Right cardiac atrium (tissue), 5 donors: Measurements from ENCODE around the gene FOCAD. TPM values are rescaled to one million over a fixed set of nuclear protein-coding genes. Genes with fewer than 3 reads are reported as not detected.

Source experiments
- ATAC-seq, 2 donors: fragments of 200-7000 bp; cut with Tn5 transposase; one replicate each; pipeline versions ENCODE4 v1.8.0 to v1.9.1; 2020; ENCODE audit warnings: moderate library complexity in 2 of 2, mild to moderate bottlenecking in 1 of 2
- DNase-seq, 3 donors: peaks; one replicate each; pipeline ENCODE4 v3.0.0-alpha.2; 2020
- H3K27ac ChIP-seq: one replicate; pipeline ENCODE4 v1.5.1; 2013; ENCODE audit warnings: mild to moderate bottlenecking, low read length, control low read depth, moderate library complexity
- H3K27me3 ChIP-seq: one replicate; pipeline ENCODE4 v1.6.1; 2013; ENCODE audit not compliant: control insufficient read depth, insufficient read depth
- H3K4me1 ChIP-seq: one replicate; pipeline ENCODE4 v1.6.1; 2013; ENCODE audit warnings: low read length; ENCODE audit not compliant: control insufficient read depth, insufficient read depth
- H3K4me3 ChIP-seq: one replicate; pipeline ENCODE4 v1.5.1; 2013; ENCODE audit warnings: low read length, control low read depth
- H3K9me3 ChIP-seq: one replicate; pipeline ENCODE4 v1.6.1; 2013; ENCODE audit warnings: low read length; ENCODE audit not compliant: control insufficient read depth
- WGBS: extraction: QIAGEN DNeasy Blood & Tissue Kit; methylation state at CpG from one replicate; pipeline ENCODE4 v1.1.7; 2013; 5-methylcytosine and 5-hydroxymethylcytosine counted together
- intact Hi-C, 4 donors: fragments of 100-400 bp; cut with DNase I; formaldehyde crosslinking; loops; one replicate each; pipeline versions ENCODE4 v1.11.0 to v1.14.0; 2022 to 2023
- polyA plus RNA-seq: library from polyadenylated mRNA; stranded (reverse); fragments of 200-250 nt; gene quantifications from one replicate; pipeline ENCODE4 v1.2.3, GENCODE V29; 2013
- total RNA-seq, 4 donors: library from RNA; stranded (reverse); fragmentation: NEBNext Ultra II Directional; extraction: Animal tissue kit (Norgen Biotek cat#: 25700); gene quantifications; one replicate each; pipeline ENCODE4 v1.2.1, GENCODE V29; 2021
- donor health status: healthy with polysubstance abuse.
- donor health status: DM: no; HTN: yes; CAD: no.
- donor health status: DM: no; HTN: no; CAD: no.
- donor health status: DM: no; HTN: yes; CAD: no; lungs with severe emphysema.
- donor health status: DM: yes; HTN: yes; CAD: no.

Gene FOCAD
- total and polyA plus RNA-seq, 5 donors, result 9.5 to 40.5 (median 37.7) TPM

GRCh38 chr9:21018177-21018576 lies 334.1 kb downstream of the FOCAD start:
- no peaks in the 10 kb centered on the region for H3K27me3 ChIP-seq
- no peak for ATAC-seq
- no peak overlapping the region for H3K27ac ChIP-seq
- no peaks in the 10 kb centered on the region for H3K4me1 ChIP-seq
- H3K4me3 ChIP-seq, result no peak overlapping the region
- intact Hi-C loops, result no loop called here
- DNase-seq, result no peak
- no peaks in the 10 kb centered on the region for H3K9me3 ChIP-seq
- 88% methylated on average over 2 of the region's 2 CpGs for WGBS

GRCh38 chr9:21023861-21024260 lies 339.8 kb downstream of the FOCAD start:
- WGBS, result 77% methylated on average over 2 of the region's 2 CpGs
- Histone ChIP-seq H3K4me1 (no peaks in the 10 kb centered on the region), H3K27me3 (no peaks in the 10 kb centered on the region), H3K27ac (no peak overlapping the region), H3K4me3 (no peak overlapping the region), H3K9me3 (no peaks in the 10 kb centered on the region)
- intact Hi-C loops, result loop anchor here in 1 of 4 donors (10.0 kb wide), 1 partner anchor 91 kb away; no protein-coding TSS in a partner anchor
- DNase-seq, result no peak
- ATAC-seq, result no peak

- Histone ChIP-seq H3K9me3 (no peaks in the 10 kb centered on the region), H3K4me3 (no peak overlapping the region), H3K27ac (no peak overlapping the region), H3K4me1 (no peaks in the 10 kb centered on the region), H3K27me3 (no peaks in the 10 kb centered on the region)
- ATAC-seq (no peak), DNase-seq (no peak)
- WGBS, result 80% methylated on average over 4 of the region's 4 CpGs
- intact Hi-C loops, result loop anchor here in 1 of 4 donors (10.0 kb wide), 1 partner anchor 88 kb away; no protein-coding TSS in a partner anchor
Measured at GRCh38 chr9:21027295-21027694, 343.2 kb downstream of the FOCAD start.

- WGBS, result 37% methylated on average over 3 of the region's 3 CpGs
- intact Hi-C loops, result loop anchor here in 1 of 4 donors (10.0 kb wide), 1 partner anchor 86 kb away; no protein-coding TSS in a partner anchor
- ATAC-seq, result no peak
- DNase-seq, result no peak
- H3K4me1 ChIP-seq, result no peaks in the 10 kb centered on the region
- H3K9me3 ChIP-seq, result no peaks in the 10 kb centered on the region
- no peak overlapping the region for H3K27ac ChIP-seq
- H3K4me3 ChIP-seq, result no peak overlapping the region
- no peaks in the 10 kb centered on the region for H3K27me3 ChIP-seq
Measured at GRCh38 chr9:21028466-21028865, 344.4 kb downstream of the FOCAD start.

- Histone ChIP-seq H3K9me3 (no peaks in the 10 kb centered on the region), H3K27me3 (no peaks in the 10 kb centered on the region), H3K4me1 (no peaks in the 10 kb centered on the region), H3K4me3 (no peak overlapping the region), H3K27ac (no peak overlapping the region)
- no peak for ATAC-seq
- no peak for DNase-seq
- WGBS, result 75% methylated on average over 8 of the region's 8 CpGs
- intact Hi-C loops, result loop anchor here in 2 of 4 donors (10.0 kb wide), 2 partner anchors 65 to 85 kb away; no protein-coding TSS in a partner anchor
Measured at GRCh38 chr9:21029661-21030060, 345.6 kb downstream of the FOCAD start.

GRCh38 chr9:21030389-21031035 lies 346.5 kb downstream of the FOCAD start:
- no peak overlapping the region for H3K27ac ChIP-seq
- peak overlapping the region; percentile 58 for H3K4me3 ChIP-seq
- DNase-seq (no peak), ATAC-seq (peak in 1 of 2 donors; percentile 71)
- intact Hi-C loops, result loop anchor here in 1 of 4 donors (10.0 kb wide), 1 partner anchor 64 kb away; no protein-coding TSS in a partner anchor
- 78% methylated on average over 5 of the region's 5 CpGs for WGBS
- no peaks in the 10 kb centered on the region for H3K27me3 ChIP-seq
- no peaks in the 10 kb centered on the region for H3K9me3 ChIP-seq
- no peaks in the 10 kb centered on the region for H3K4me1 ChIP-seq

- no peaks in the 10 kb centered on the region for H3K27me3 ChIP-seq
- H3K4me1 ChIP-seq, result no peaks in the 10 kb centered on the region
- no peak within 1 kb of the TSS for H3K27ac ChIP-seq
- intact Hi-C loops, result loop anchor here in 1 of 4 donors (10.0 kb wide), 1 partner anchor 64 kb away; no protein-coding TSS in a partner anchor
- peak within 1 kb of the TSS; percentile 58 for H3K4me3 ChIP-seq
- no peaks in the 10 kb centered on the region for H3K9me3 ChIP-seq
- ATAC-seq (peak; percentile 95), DNase-seq (peak; percentile 48 to 85 (median 84))
- WGBS, result 7% methylated on average over 46 of the region's 46 CpGs
Measured at GRCh38 chr9:21031091-21031807, 347.2 kb downstream of the FOCAD start, which contains the start of gene HACD4. HACD4 (minus strand) TSS chr9:21031640; CDS start chr9:21031590, 50 bp downstream.

GRCh38 chr9:21031808-21032183 lies 347.7 kb downstream of the FOCAD start:
- intact Hi-C loops, result loop anchor here in 1 of 4 donors (10.0 kb wide), 1 partner anchor 63 kb away; no protein-coding TSS in a partner anchor
- ATAC-seq (no peak), DNase-seq (peak in 2 of 3 donors; percentile 44 to 46)
- no peaks in the 10 kb centered on the region for H3K27me3 ChIP-seq
- no peak overlapping the region for H3K27ac ChIP-seq
- H3K9me3 ChIP-seq, result no peaks in the 10 kb centered on the region
- peak overlapping the region; percentile 58 for H3K4me3 ChIP-seq
- H3K4me1 ChIP-seq, result no peaks in the 10 kb centered on the region
- WGBS, result 70% methylated on average over 22 of the region's 22 CpGs

- WGBS, result 88% methylated on average over 2 of the region's 2 CpGs
- Histone ChIP-seq H3K9me3 (no peaks in the 10 kb centered on the region), H3K27me3 (no peaks in the 10 kb centered on the region), H3K4me3 (no peak overlapping the region), H3K27ac (no peak overlapping the region), H3K4me1 (no peaks in the 10 kb centered on the region)
- ATAC-seq, result no peak
- DNase-seq, result no peak
- intact Hi-C loops, result loop anchor here in 1 of 4 donors (10.0 kb wide), 1 partner anchor 58 kb away; no protein-coding TSS in a partner anchor
Measured at GRCh38 chr9:21037278-21037677, 353.2 kb downstream of the FOCAD start.

- intact Hi-C loops, result loop anchor here in 1 of 4 donors (10.0 kb wide), 1 partner anchor 55 kb away; no protein-coding TSS in a partner anchor
- DNase-seq (no peak), ATAC-seq (no peak)
- H3K4me3 ChIP-seq, result no peak overlapping the region
- no peaks in the 10 kb centered on the region for H3K9me3 ChIP-seq
- 96% methylated on average over 1 of the region's 1 CpG for WGBS
- no peaks in the 10 kb centered on the region for H3K4me1 ChIP-seq
- no peaks in the 10 kb centered on the region for H3K27me3 ChIP-seq
- no peak overlapping the region for H3K27ac ChIP-seq
Measured at GRCh38 chr9:21039302-21039701, 355.2 kb downstream of the FOCAD start.

- Histone ChIP-seq H3K4me1 (no peaks in the 10 kb centered on the region), H3K4me3 (no peak overlapping the region), H3K9me3 (no peaks in the 10 kb centered on the region), H3K27ac (no peak overlapping the region), H3K27me3 (no peaks in the 10 kb centered on the region)
- DNase-seq, result no peak
- no peak for ATAC-seq
- intact Hi-C loops, result no loop called here
- 87% methylated on average over 4 of the region's 4 CpGs for WGBS
Measured at GRCh38 chr9:21042466-21042865, 358.4 kb downstream of the FOCAD start.
